H1 (cell line): ENCODE results near the gene DAPK1. TPM values are rescaled to one million over a fixed set of nuclear protein-coding genes. Genes with fewer than 3 reads are reported as not detected.

ENCODE experiments used
- BRCA1 ChIP-seq: IDR thresholded peaks from 2 replicates; pipeline ENCODE4 v1.6.1; 2012; ENCODE audit warnings: low read depth, low read length, improper control_type of control experiment
- E2F6 ChIP-seq: IDR thresholded peaks from 2 replicates; pipeline ENCODE4 v1.6.1; 2012; ENCODE audit warnings: inconsistent platforms
- HDAC6 ChIP-seq: IDR thresholded peaks from one replicate; pipeline ENCODE4 v1.7.1; 2012; ENCODE audit warnings: low read depth, mild to moderate bottlenecking, inconsistent platforms, low read length, moderate library complexity
- RAD21 ChIP-seq, 2 experiments: IDR thresholded peaks in 1 of 2; conservative IDR thresholded peaks in 1 of 2; 2 replicates each; pipeline ENCODE4 v1.6.1; 2011; ENCODE audit warnings: low read depth in 2 of 2, low read length in 2 of 2, improper control_type of control experiment in 1 of 2, inconsistent platforms in 1 of 2, mild to moderate bottlenecking in 1 of 2, moderate library complexity in 1 of 2
- polyA plus RNA-seq, 7 experiments: library from polyadenylated mRNA; depleted of rRNA in 3 of 7; stranded (reverse) in 5 of 7; unstranded in 2 of 7; fragments of >200 nt in 5 of 7; fragments of 200-250 nt in 2 of 7; gene quantifications; 1 replicate in 5 of 7; 2 replicates in 1 of 7; 4 replicates in 1 of 7; pipeline versions ENCODE4 v1.2.1 to v1.2.3, GENCODE V29; 2011 to 2013; ENCODE audit warnings: missing spikeins in 2 of 7, mixed read lengths in 2 of 7
- total RNA-seq: library from RNA; stranded (reverse); fragmentation: NEBNext Ultra II Directional; extraction: Animal tissue kit (Norgen Biotek cat#: 25700); gene quantifications from 2 replicates; pipeline ENCODE4 v1.2.1, GENCODE V29; 2021
- TF ChIP-seq, protein P1 (sequence below): IDR thresholded peaks from 2 replicates; pipeline ENCODE4 v1.6.1; 2012; ENCODE audit warnings: low read length, inconsistent platforms

Gene DAPK1
- total and polyA plus RNA-seq, 2 of the 8 experiments (the other 6 are each of a cell fraction or from before 2014, with no cell fraction given), result 62.4 to 131 TPM

- TF ChIP-seq E2F6, result no peak
- TF ChIP-seq, protein P1, sequence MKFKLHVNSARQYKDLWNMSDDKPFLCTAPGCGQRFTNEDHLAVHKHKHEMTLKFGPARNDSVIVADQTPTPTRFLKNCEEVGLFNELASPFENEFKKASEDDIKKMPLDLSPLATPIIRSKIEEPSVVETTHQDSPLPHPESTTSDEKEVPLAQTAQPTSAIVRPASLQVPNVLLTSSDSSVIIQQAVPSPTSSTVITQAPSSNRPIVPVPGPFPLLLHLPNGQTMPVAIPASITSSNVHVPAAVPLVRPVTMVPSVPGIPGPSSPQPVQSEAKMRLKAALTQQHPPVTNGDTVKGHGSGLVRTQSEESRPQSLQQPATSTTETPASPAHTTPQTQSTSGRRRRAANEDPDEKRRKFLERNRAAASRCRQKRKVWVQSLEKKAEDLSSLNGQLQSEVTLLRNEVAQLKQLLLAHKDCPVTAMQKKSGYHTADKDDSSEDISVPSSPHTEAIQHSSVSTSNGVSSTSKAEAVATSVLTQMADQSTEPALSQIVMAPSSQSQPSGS, result no peak
- TF ChIP-seq HDAC6, result no peak
- TF ChIP-seq RAD21 (IDR thresholded peaks at IDR 0.05 in 1 of 2, conservative IDR thresholded peaks at IDR 0.05 in 1 of 2; ENCODE audit: low read depth in 2 of 2, low read length in 2 of 2), result no peak
- no peak for TF ChIP-seq BRCA1
Observed at GRCh38 chr9:87584326-87584725, 86.7 kb downstream of the DAPK1 start (continued).
